ENCODE measurements around the gene DDX39B. TPM values are rescaled to one million over a fixed set of nuclear protein-coding genes. Genes with fewer than 3 reads are reported as not detected.

Gene DDX39B
- total RNA-seq, 4 donors from 2014 or later = 125 to 327 (median 217) TPM

DNA sequence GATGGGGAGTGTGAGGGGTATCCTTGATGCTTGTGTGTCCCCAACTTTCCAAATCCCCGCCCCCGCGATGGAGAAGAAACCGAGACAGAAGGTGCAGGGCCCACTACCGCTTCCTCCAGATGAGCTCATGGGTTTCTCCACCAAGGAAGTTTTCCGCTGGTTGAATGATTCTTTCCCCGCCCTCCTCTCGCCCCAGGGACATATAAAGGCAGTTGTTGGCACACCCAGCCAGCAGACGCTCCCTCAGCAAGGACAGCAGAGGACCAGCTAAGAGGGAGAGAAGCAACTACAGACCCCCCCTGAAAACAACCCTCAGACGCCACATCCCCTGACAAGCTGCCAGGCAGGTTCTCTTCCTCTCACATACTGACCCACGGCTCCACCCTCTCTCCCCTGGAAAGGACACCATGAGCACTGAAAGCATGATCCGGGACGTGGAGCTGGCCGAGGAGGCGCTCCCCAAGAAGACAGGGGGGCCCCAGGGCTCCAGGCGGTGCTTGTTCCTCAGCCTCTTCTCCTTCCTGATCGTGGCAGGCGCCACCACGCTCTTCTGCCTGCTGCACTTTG lies 33.6 kb upstream of the DDX39B start, which contains the start of gene TNF:
TSS of gene TNF (plus strand) at position 231 of the 567 bp plus-strand sequence. CDS start at position 408, 177 bp downstream.
- peaks cover 15% of the 10 kb centered on the region for H3K27me3 ChIP-seq
- WGBS, 2 donors (ENCODE audit: low coverage in 1 of 2) = 40 to 67% methylated on average over 1 to 9 of the region's 19 CpGs
- no peaks in the 10 kb centered on the region for H3K9me3 ChIP-seq
- H3K36me3 ChIP-seq = no peaks in the 10 kb centered on the region
- H3K4me1 ChIP-seq = peaks cover 0 to 3% (median 0%) of the 10 kb centered on the region in 3 donors
- peak within 1 kb of the TSS; percentile 21 to 38 for H3K4me3 ChIP-seq
- peak; percentile 49 for ATAC-seq
- H3K27ac ChIP-seq = peak within 1 kb of the TSS; percentile 24 to 71 (median 54)
- TF ChIP-seq POLR2AphosphoS5 (IDR thresholded peaks at IDR 0.05) (peak; percentile 22), POLR2A (IDR thresholded peaks at IDR 0.05) (peak; percentile 19 to 34), EP300 (IDR thresholded peaks at IDR 0.05) (no peak)

DNA sequence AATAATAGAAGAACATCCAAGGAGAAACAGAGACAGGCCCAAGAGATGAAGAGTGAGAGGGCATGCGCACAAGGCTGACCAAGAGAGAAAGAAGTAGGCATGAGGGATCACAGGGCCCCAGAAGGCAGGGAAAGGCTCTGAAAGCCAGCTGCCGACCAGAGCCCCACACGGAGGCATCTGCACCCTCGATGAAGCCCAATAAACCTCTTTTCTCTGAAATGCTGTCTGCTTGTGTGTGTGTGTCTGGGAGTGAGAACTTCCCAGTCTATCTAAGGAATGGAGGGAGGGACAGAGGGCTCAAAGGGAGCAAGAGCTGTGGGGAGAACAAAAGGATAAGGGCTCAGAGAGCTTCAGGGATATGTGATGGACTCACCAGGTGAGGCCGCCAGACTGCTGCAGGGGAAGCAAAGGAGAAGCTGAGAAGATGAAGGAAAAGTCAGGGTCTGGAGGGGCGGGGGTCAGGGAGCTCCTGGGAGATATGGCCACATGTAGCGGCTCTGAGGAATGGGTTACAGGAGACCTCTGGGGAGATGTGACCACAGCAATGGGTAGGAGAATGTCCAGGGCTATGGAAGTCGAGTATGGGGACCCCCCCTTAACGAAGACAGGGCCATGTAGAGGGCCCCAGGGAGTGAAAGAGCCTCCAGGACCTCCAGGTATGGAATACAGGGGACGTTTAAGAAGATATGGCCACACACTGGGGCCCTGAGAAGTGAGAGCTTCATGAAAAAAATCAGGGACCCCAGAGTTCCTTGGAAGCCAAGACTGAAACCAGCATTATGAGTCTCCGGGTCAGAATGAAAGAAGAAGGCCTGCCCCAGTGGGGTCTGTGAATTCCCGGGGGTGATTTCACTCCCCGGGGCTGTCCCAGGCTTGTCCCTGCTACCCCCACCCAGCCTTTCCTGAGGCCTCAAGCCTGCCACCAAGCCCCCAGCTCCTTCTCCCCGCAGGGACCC lies 32.6 kb upstream of the DDX39B start:
- ATAC-seq = no peak
- WGBS, 2 donors (ENCODE audit: low coverage in 1 of 2) = 68 to 76% methylated on average over 6 to 10 of the region's 14 CpGs
- Histone ChIP-seq H3K27me3 (peaks cover 20% of the 10 kb centered on the region), H3K27ac (peak overlapping the region in 1 of 4 donors; percentile 71), H3K4me1 (no peaks in the 10 kb centered on the region), H3K4me3 (no peak overlapping the region), H3K9me3 (no peaks in the 10 kb centered on the region), H3K36me3 (no peaks in the 10 kb centered on the region)
- no peak for TF ChIP-seq POLR2AphosphoS5 (IDR thresholded peaks at IDR 0.05)
- TF ChIP-seq POLR2A (IDR thresholded peaks at IDR 0.05) = no peak
- TF ChIP-seq, protein P1, sequence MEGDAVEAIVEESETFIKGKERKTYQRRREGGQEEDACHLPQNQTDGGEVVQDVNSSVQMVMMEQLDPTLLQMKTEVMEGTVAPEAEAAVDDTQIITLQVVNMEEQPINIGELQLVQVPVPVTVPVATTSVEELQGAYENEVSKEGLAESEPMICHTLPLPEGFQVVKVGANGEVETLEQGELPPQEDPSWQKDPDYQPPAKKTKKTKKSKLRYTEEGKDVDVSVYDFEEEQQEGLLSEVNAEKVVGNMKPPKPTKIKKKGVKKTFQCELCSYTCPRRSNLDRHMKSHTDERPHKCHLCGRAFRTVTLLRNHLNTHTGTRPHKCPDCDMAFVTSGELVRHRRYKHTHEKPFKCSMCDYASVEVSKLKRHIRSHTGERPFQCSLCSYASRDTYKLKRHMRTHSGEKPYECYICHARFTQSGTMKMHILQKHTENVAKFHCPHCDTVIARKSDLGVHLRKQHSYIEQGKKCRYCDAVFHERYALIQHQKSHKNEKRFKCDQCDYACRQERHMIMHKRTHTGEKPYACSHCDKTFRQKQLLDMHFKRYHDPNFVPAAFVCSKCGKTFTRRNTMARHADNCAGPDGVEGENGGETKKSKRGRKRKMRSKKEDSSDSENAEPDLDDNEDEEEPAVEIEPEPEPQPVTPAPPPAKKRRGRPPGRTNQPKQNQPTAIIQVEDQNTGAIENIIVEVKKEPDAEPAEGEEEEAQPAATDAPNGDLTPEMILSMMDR (IDR thresholded peaks at IDR 0.05) = no peak
- TF ChIP-seq EP300 (IDR thresholded peaks at IDR 0.05) = no peak

DNA sequence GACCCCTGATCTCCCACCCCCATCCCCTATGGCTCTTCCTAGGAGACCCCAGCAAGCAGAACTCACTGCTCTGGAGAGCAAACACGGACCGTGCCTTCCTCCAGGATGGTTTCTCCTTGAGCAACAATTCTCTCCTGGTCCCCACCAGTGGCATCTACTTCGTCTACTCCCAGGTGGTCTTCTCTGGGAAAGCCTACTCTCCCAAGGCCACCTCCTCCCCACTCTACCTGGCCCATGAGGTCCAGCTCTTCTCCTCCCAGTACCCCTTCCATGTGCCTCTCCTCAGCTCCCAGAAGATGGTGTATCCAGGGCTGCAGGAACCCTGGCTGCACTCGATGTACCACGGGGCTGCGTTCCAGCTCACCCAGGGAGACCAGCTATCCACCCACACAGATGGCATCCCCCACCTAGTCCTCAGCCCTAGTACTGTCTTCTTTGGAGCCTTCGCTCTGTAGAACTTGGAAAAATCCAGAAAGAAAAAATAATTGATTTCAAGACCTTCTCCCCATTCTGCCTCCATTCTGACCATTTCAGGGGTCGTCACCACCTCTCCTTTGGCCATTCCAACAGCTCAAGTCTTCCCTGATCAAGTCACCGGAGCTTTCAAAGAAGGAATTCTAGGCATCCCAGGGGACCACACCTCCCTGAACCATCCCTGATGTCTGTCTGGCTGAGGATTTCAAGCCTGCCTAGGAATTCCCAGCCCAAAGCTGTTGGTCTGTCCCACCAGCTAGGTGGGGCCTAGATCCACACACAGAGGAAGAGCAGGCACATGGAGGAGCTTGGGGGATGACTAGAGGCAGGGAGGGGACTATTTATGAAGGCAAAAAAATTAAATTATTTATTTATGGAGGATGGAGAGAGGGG lies 31.7 kb upstream of the DDX39B start:
- TF ChIP-seq POLR2AphosphoS5 (IDR thresholded peaks at IDR 0.05) (no peak), EP300 (IDR thresholded peaks at IDR 0.05) (no peak), POLR2A (IDR thresholded peaks at IDR 0.05) (no peak)
- TF ChIP-seq, protein P1 (IDR thresholded peaks at IDR 0.05) = no peak
- H3K4me3 ChIP-seq = no peak overlapping the region
- no peaks in the 10 kb centered on the region for H3K9me3 ChIP-seq
- H3K27me3 ChIP-seq = peaks cover 29% of the 10 kb centered on the region
- no peak for ATAC-seq
- H3K36me3 ChIP-seq = no peaks in the 10 kb centered on the region
- no peak overlapping the region for H3K27ac ChIP-seq
- 85 to 100% methylated on average over 3 to 9 of the region's 9 CpGs for WGBS, 2 donors (ENCODE audit: low coverage in 1 of 2)
- no peaks in the 10 kb centered on the region for H3K4me1 ChIP-seq

DNA sequence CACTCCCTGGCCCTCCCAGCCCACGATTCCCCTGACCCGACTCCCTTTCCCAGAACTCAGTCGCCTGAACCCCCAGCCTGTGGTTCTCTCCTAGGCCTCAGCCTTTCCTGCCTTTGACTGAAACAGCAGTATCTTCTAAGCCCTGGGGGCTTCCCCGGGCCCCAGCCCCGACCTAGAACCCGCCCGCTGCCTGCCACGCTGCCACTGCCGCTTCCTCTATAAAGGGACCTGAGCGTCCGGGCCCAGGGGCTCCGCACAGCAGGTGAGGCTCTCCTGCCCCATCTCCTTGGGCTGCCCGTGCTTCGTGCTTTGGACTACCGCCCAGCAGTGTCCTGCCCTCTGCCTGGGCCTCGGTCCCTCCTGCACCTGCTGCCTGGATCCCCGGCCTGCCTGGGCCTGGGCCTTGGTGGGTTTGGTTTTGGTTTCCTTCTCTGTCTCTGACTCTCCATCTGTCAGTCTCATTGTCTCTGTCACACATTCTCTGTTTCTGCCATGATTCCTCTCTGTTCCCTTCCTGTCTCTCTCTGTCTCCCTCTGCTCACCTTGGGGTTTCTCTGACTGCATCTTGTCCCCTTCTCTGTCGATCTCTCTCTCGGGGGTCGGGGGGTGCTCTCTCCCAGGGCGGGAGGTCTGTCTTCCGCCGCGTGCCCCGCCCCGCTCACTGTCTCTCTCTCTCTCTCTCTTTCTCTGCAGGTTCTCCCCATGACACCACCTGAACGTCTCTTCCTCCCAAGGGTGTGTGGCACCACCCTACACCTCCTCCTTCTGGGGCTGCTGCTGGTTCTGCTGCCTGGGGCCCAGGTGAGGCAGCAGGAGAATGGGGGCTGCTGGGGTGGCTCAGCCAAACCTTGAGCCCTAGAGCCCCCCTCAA lies 30.5 kb upstream of the DDX39B start, which contains the start of gene LTA:
TSS of gene LTA (plus strand) at position 249 of the 871 bp plus-strand sequence. CDS start at position 703, 454 bp downstream.
- no peak within 1 kb of the TSS for H3K27ac ChIP-seq

More for the DNA sequence above, 30.5 kb upstream of the DDX39B start, which contains the start of gene LTA:
- Histone ChIP-seq H3K9me3 (no peaks in the 10 kb centered on the region), H3K4me1 (no peaks in the 10 kb centered on the region), H3K27me3 (peaks cover 40% of the 10 kb centered on the region), H3K36me3 (no peaks in the 10 kb centered on the region), H3K4me3 (no peak within 1 kb of the TSS)
- 72 to 83% methylated on average over 6 to 18 of the region's 27 CpGs for WGBS, 2 donors (ENCODE audit: low coverage in 1 of 2)
- TF ChIP-seq, protein P1 (IDR thresholded peaks at IDR 0.05) = no peak
- no peak for TF ChIP-seq POLR2AphosphoS5 (IDR thresholded peaks at IDR 0.05)
- no peak for ATAC-seq

All from gastroesophageal sphincter (tissue), 4 donors.